ENCODE data around the gene SLC2A3.
"Not testable (repeated sequence)": the region's sequence is repeated elsewhere in the genome, so short reads cannot be mapped to it uniquely, and the experiment has no call there.

The SLC2A3 gene

GRCh38 chr12:7933255-7933726 is 2.7 kb downstream of the SLC2A3 start:
- Histone ChIP-seq H3K4me2 (ENCODE audit: low read length) (peak overlapping the region; percentile 91), H3K4me3 (ENCODE audit: low read length) (peak overlapping the region; percentile 89), H3K79me2 (ENCODE audit: low read length) (no peaks in the 10 kb centered on the region), H3K9ac (ENCODE audit: low read length) (peak overlapping the region; percentile 34; the same call in 1 of the 2 replicates), H3K27ac (ENCODE audit: low read length) (no peak overlapping the region), H3K27me3 (ENCODE audit: low read depth, low read length) (no peaks in the 10 kb centered on the region), H3K36me3 (replicated peaks; ENCODE audit: low read depth, low read length) (no peaks in the 10 kb centered on the region), H2AFZ (ENCODE audit: low read depth, low read length) (no peak overlapping the region), H4K20me1 (ENCODE audit: insufficient read depth, low read length) (no peaks in the 10 kb centered on the region), H3K9me3 (ENCODE audit: insufficient read depth, low read length) (no peaks in the 10 kb centered on the region), H3K4me1 (ENCODE audit: low read length) (peaks cover 26% of the 10 kb centered on the region)
- TF ChIP-seq CTCF (IDR thresholded peaks at IDR 0.05; ENCODE audit: low read depth, low read length) (peak; percentile 84), EZH2phosphoT487 (IDR thresholded peaks at IDR 0.05; ENCODE audit: low read depth) (no peak)

GRCh38 chr12:7932599-7933240 is 3.3 kb downstream of the SLC2A3 start:
- not testable (repeated sequence) for H3K79me2 ChIP-seq (ENCODE audit: low read length); H3K4me3 ChIP-seq (ENCODE audit: low read length); H4K20me1 ChIP-seq (ENCODE audit: insufficient read depth, low read length); H3K9ac ChIP-seq (ENCODE audit: low read length); H2AFZ ChIP-seq (ENCODE audit: low read depth, low read length); H3K9me3 ChIP-seq (ENCODE audit: insufficient read depth, low read length); H3K27me3 ChIP-seq (ENCODE audit: low read depth, low read length); H3K27ac ChIP-seq (ENCODE audit: low read length); H3K36me3 ChIP-seq (replicated peaks; ENCODE audit: low read depth, low read length)
- Histone ChIP-seq H3K4me1 (ENCODE audit: low read length) (peaks cover 26% of the 10 kb centered on the region), H3K4me2 (ENCODE audit: low read length) (peak overlapping the region; percentile 91; the same call in 1 of the 2 replicates)

GRCh38 chr12:7929083-7929792 is 6.7 kb downstream of the SLC2A3 start:
- peaks cover 8% of the 10 kb centered on the region for H3K4me1 ChIP-seq (ENCODE audit: low read length)
- no peaks in the 10 kb centered on the region for H3K27me3 ChIP-seq (ENCODE audit: low read depth, low read length)
- no peak overlapping the region for H3K27ac ChIP-seq (ENCODE audit: low read length)
- H4K20me1 ChIP-seq (ENCODE audit: insufficient read depth, low read length), result no peaks in the 10 kb centered on the region
- no peak overlapping the region for H3K4me3 ChIP-seq (ENCODE audit: low read length)
- H2AFZ ChIP-seq (ENCODE audit: low read depth, low read length), result no peak overlapping the region
- H3K9ac ChIP-seq (ENCODE audit: low read length), result no peak overlapping the region
- H3K36me3 ChIP-seq (replicated peaks; ENCODE audit: low read depth, low read length), result peaks cover 4% of the 10 kb centered on the region
- no peaks in the 10 kb centered on the region for H3K79me2 ChIP-seq (ENCODE audit: low read length)
- TF ChIP-seq CTCF (IDR thresholded peaks at IDR 0.05; ENCODE audit: low read depth, low read length) (no peak), EZH2phosphoT487 (IDR thresholded peaks at IDR 0.05; ENCODE audit: low read depth) (no peak)
- H3K4me2 ChIP-seq (ENCODE audit: low read length), result no peak overlapping the region
- H3K9me3 ChIP-seq (ENCODE audit: insufficient read depth, low read length), result no peaks in the 10 kb centered on the region

- Histone ChIP-seq H3K27ac (ENCODE audit: low read length) (no peak overlapping the region), H3K9ac (ENCODE audit: low read length) (no peak overlapping the region), H3K4me2 (ENCODE audit: low read length) (no peak overlapping the region), H3K27me3 (ENCODE audit: low read depth, low read length) (no peaks in the 10 kb centered on the region), H2AFZ (ENCODE audit: low read depth, low read length) (no peak overlapping the region), H3K4me1 (ENCODE audit: low read length) (no peaks in the 10 kb centered on the region), H3K4me3 (ENCODE audit: low read length) (no peak overlapping the region), H3K36me3 (replicated peaks; ENCODE audit: low read depth, low read length) (peaks cover 4% of the 10 kb centered on the region), H3K79me2 (ENCODE audit: low read length) (no peaks in the 10 kb centered on the region), H3K9me3 (ENCODE audit: insufficient read depth, low read length) (no peaks in the 10 kb centered on the region), H4K20me1 (ENCODE audit: insufficient read depth, low read length) (no peaks in the 10 kb centered on the region)
- TF ChIP-seq CTCF (IDR thresholded peaks at IDR 0.05; ENCODE audit: low read depth, low read length), result no peak
Observed at GRCh38 chr12:7927470-7927869, 8.5 kb downstream of the SLC2A3 start.

GRCh38 chr12:7926068-7926666 is 9.8 kb downstream of the SLC2A3 start:
- not testable (repeated sequence) for H3K4me1 ChIP-seq (ENCODE audit: low read length); H3K79me2 ChIP-seq (ENCODE audit: low read length); H3K9me3 ChIP-seq (ENCODE audit: insufficient read depth, low read length); H3K36me3 ChIP-seq (replicated peaks; ENCODE audit: low read depth, low read length); H3K9ac ChIP-seq (ENCODE audit: low read length); H3K4me3 ChIP-seq (ENCODE audit: low read length); H3K4me2 ChIP-seq (ENCODE audit: low read length); H2AFZ ChIP-seq (ENCODE audit: low read depth, low read length); H3K27me3 ChIP-seq (ENCODE audit: low read depth, low read length); H4K20me1 ChIP-seq (ENCODE audit: insufficient read depth, low read length); H3K27ac ChIP-seq (ENCODE audit: low read length)
